ENCODE results near the gene DHRS11.
A peak's percentile ranks its signal among the peaks of the same experiment; 100 is the strongest.

The DHRS11 gene

GRCh38 chr17:36614081-36614480 lies 22.4 kb downstream of the DHRS11 start:
- DNase-seq (ENCODE audit: low read depth): no peak

- DNase-seq (ENCODE audit: low read depth): no peak
Observed at GRCh38 chr17:36614933-36615332, 23.3 kb downstream of the DHRS11 start.

GRCh38 chr17:36616061-36617029 lies 24.7 kb downstream of the DHRS11 start:
- DNase-seq (ENCODE audit: low read depth): no peak

- DNase-seq (ENCODE audit: low read depth): no peak
Observed at GRCh38 chr17:36617773-36618172, 26.1 kb downstream of the DHRS11 start.

GRCh38 chr17:36623281-36623680 lies 31.6 kb downstream of the DHRS11 start:
- no peak for DNase-seq (ENCODE audit: low read depth)

GRCh38 chr17:36625188-36625587 lies 33.5 kb downstream of the DHRS11 start:
- DNase-seq (ENCODE audit: low read depth): no peak

- no peak for DNase-seq (ENCODE audit: low read depth)
Observed at GRCh38 chr17:36627101-36627500, 35.4 kb downstream of the DHRS11 start.

- DNase-seq (ENCODE audit: low read depth): no peak
Observed at GRCh38 chr17:36628576-36628975, 36.9 kb downstream of the DHRS11 start.

- DNase-seq (ENCODE audit: low read depth): peak; percentile 39
Observed at GRCh38 chr17:36629252-36629847, 37.7 kb downstream of the DHRS11 start.

- DNase-seq (ENCODE audit: low read depth): no peak
Observed at GRCh38 chr17:36629970-36630502, 38.4 kb downstream of the DHRS11 start.

GRCh38 chr17:36631022-36631421 lies 39.3 kb downstream of the DHRS11 start:
- DNase-seq (ENCODE audit: low read depth): no peak

GRCh38 chr17:36632916-36633771 lies 41.5 kb downstream of the DHRS11 start:
- no peak for DNase-seq (ENCODE audit: low read depth)

- DNase-seq (ENCODE audit: low read depth): no peak
Observed at GRCh38 chr17:36640346-36640745, 48.7 kb downstream of the DHRS11 start.

GRCh38 chr17:36640836-36641235 lies 49.2 kb downstream of the DHRS11 start:
- DNase-seq (ENCODE audit: low read depth): no peak

- no peak for DNase-seq (ENCODE audit: low read depth)
Observed at GRCh38 chr17:36641331-36641876, 49.7 kb downstream of the DHRS11 start.

- DNase-seq (ENCODE audit: low read depth): no peak
Observed at GRCh38 chr17:36641877-36642845, 50.5 kb downstream of the DHRS11 start.

GRCh38 chr17:36643086-36643685 lies 51.5 kb downstream of the DHRS11 start:
- no peak for DNase-seq (ENCODE audit: low read depth)

GRCh38 chr17:36645422-36645821 lies 53.7 kb downstream of the DHRS11 start:
- no peak for DNase-seq (ENCODE audit: low read depth)

- no peak for DNase-seq (ENCODE audit: low read depth)
Observed at GRCh38 chr17:36647636-36648035, 56.0 kb downstream of the DHRS11 start.

- no peak for DNase-seq (ENCODE audit: low read depth)
Observed at GRCh38 chr17:36650096-36650775, 58.6 kb downstream of the DHRS11 start.
